IgD-negative memory B cell (primary cell): ENCODE measurements around the gene SLC43A2. TPM values are rescaled to one million over a fixed set of nuclear protein-coding genes. Genes with fewer than 3 reads are reported as not detected.

Source experiments
- H3K27ac Mint-ChIP-seq, 3 donors: one replicate each; pipeline ENCODE4 v1.8.0; 2020 to 2022; ENCODE audit warnings: mild to moderate bottlenecking in 3 of 3, mixed read lengths in 3 of 3, moderate library complexity in 1 of 3
- H3K27me3 Mint-ChIP-seq: one replicate; pipeline ENCODE4 v1.8.0; 2021; ENCODE audit warnings: mixed read lengths
- H3K36me3 Mint-ChIP-seq: one replicate; pipeline ENCODE4 v1.8.0; 2020; ENCODE audit warnings: mild to moderate bottlenecking, mixed read lengths
- H3K4me1 Mint-ChIP-seq, 3 donors: one replicate each; pipeline ENCODE4 v1.8.0; 2020 to 2022; ENCODE audit warnings: mixed read lengths in 3 of 3, mild to moderate bottlenecking in 1 of 3
- H3K4me3 Mint-ChIP-seq, 4 donors: one replicate each; pipeline ENCODE4 v1.8.0; 2020 to 2022; ENCODE audit warnings: mild to moderate bottlenecking in 4 of 4, mixed read lengths in 4 of 4, moderate library complexity in 3 of 4
- H3K9me3 Mint-ChIP-seq, 3 donors: one replicate each; pipeline ENCODE4 v1.8.0; 2020 to 2021; ENCODE audit warnings: mixed read lengths in 3 of 3, mild to moderate bottlenecking in 1 of 3
- polyA plus RNA-seq: library from polyadenylated mRNA; unstranded; fragments of 300-500 nt; fragmentation: Illumina TruSeq; gene quantifications from one replicate; pipeline ENCODE4 v1.2.3, GENCODE V29; 2021

Gene SLC43A2
- polyA plus RNA-seq, 1 donor from 2014 or later, result 27.3 TPM

DNA sequence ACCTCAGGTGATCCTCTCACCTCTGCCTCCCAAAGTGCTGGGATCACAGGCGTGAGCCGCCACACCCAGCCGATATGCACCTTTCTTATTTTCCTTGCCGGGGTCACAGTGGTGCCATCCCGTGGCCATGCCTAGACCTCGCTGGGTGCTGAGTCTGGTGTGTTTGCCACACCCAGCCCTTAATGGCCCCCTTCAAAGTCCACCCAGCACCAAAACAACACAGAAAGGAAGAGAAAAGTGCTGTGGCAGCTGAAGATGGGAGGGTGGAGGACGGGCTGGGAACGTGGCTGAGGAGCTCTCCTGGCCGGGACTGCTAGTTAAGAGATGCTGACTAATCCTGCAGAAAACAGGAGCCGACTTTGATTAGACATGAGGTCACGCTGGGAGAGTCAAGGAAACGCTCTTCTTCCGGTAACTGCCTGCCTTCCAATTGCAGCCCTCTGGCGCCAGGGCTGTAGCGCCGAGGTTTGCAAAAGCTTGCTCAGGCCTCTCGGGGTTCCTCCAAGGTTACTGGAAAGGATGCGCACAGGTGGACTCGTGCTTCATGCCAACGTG is 10.9 kb downstream of the SLC43A2 start:
- H3K27me3 Mint-ChIP-seq, result no peaks in the 10 kb centered on the region
- H3K36me3 Mint-ChIP-seq, result peaks cover 4% of the 10 kb centered on the region
- H3K4me3 Mint-ChIP-seq, result no peak overlapping the region
- H3K9me3 Mint-ChIP-seq, result no peaks in the 10 kb centered on the region
- peaks cover 2 to 4% (median 3%) of the 10 kb centered on the region in 3 donors for H3K4me1 Mint-ChIP-seq
- H3K27ac Mint-ChIP-seq, result peak overlapping the region in 1 of 3 donors; percentile 32

DNA sequence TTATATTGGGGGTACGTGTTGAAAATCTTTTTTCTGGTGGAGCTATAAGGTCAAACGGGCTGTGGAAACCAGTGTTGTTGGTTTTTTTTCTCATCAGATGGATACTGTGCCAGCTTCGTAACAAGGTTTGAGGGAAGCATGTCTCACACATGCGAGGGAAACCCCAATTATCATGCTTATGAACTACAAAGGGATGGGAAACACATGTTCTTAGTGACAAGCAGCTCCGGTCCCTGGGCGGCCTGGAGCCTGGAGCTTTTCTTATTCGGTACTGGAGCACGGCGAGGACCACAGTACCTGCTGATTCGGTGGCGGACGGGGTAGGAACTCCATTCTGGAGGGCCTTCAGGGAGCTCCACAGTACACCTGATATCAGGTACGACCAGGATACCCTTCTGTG is 12.5 kb downstream of the SLC43A2 start:
- Mint-ChIP-seq H3K4me3 (no peak overlapping the region), H3K27me3 (no peaks in the 10 kb centered on the region), H3K27ac (no peak overlapping the region), H3K4me1 (peaks cover 2 to 4% (median 3%) of the 10 kb centered on the region in 3 donors), H3K36me3 (peaks cover 7% of the 10 kb centered on the region), H3K9me3 (no peaks in the 10 kb centered on the region)

DNA sequence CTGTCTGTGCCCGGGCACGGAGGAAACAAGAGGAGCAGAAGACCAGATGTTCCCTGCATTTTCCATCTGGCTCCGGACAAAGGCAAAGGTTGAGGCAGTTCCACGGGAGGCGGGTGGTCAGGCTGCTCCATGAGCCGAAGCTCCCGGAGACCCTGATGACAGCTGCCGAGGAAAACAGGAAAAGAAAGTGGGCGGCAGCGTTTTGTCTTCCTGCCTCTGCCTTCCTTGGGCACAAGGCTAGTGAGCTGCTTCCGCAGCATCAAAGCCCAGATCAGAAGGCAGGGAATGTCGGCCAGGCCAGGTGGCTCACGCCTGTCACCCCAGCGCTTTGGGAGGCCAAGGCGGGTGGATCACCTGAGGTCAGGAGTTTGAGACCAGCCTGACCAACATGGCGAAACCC is 16.2 kb downstream of the SLC43A2 start:
- H3K27ac Mint-ChIP-seq, result peak overlapping the region in 1 of 3 donors; percentile 39
- no peak overlapping the region for H3K4me3 Mint-ChIP-seq
- no peaks in the 10 kb centered on the region for H3K9me3 Mint-ChIP-seq
- H3K4me1 Mint-ChIP-seq, result peaks cover 5 to 9% (median 8%) of the 10 kb centered on the region in 3 donors
- H3K36me3 Mint-ChIP-seq, result peaks cover 8% of the 10 kb centered on the region
- no peaks in the 10 kb centered on the region for H3K27me3 Mint-ChIP-seq

DNA sequence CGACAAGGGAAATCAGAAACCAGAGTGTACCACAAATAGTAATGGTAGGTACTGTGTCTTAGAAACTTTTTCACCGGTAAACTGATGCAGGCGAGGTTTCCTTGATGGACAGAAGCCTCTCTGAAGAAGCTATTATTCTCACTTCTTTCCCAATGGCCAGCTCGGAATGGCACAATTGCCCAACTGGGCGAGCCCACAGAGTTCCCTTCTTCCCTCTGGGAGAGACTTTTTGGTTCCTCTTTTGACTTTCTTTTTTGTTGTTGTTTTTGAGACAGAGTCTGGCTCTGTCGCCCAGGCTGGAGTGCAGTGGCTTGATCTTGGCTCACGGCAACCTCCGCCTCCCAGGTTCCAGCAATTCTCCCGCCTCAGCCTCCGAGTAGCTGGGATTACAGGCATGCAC is 16.9 kb downstream of the SLC43A2 start:
- Mint-ChIP-seq H3K27me3 (no peaks in the 10 kb centered on the region), H3K4me3 (no peak overlapping the region), H3K4me1 (peaks cover 11 to 14% (median 14%) of the 10 kb centered on the region in 3 donors), H3K9me3 (no peaks in the 10 kb centered on the region), H3K36me3 (peaks cover 10% of the 10 kb centered on the region), H3K27ac (peak overlapping the region in 1 of 3 donors; percentile 35)

DNA sequence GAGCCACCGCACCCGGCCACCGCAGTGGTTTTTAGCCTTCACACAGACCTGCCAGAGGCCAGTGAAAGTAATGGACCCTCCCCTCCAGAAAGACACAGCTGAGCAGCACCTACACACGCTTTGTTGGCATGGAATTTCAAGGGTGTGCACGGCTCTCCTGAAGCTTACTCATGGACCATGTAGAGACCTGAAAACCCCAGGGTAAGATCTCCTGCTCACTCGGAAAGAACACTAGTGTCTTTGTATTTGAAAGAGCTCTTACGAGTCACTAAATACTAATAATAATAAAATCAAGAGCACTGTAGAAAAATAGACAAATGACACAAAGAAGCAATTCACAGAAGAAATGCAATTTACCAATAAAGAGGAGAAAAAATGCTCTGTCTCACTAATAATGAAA is 20.0 kb downstream of the SLC43A2 start:
- H3K27me3 Mint-ChIP-seq, result no peaks in the 10 kb centered on the region
- no peaks in the 10 kb centered on the region for H3K9me3 Mint-ChIP-seq
- peaks cover 8% of the 10 kb centered on the region for H3K36me3 Mint-ChIP-seq
- peaks cover 12 to 16% (median 14%) of the 10 kb centered on the region in 3 donors for H3K4me1 Mint-ChIP-seq
- H3K27ac Mint-ChIP-seq, result peak overlapping the region in 2 of 3 donors; percentile 18 to 55
- peak overlapping the region in 1 of 4 donors; percentile 12 for H3K4me3 Mint-ChIP-seq

DNA sequence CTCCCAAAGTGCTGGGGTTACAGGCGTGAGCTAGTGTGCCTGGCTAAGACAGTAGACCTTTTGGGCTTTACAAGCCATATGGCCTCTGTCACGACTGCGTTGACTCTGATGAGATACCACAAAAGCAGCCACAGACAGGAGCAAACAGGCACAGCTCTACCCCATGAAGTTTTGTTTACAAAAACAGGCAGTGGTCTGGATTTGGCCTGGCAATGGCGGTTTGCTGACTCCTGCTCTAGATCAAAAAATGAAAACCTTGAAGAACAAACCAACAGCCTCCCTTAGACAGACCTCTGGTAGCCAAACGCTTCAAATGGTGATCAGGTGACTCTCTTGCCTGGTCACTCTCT is 20.7 kb downstream of the SLC43A2 start:
- Mint-ChIP-seq H3K36me3 (peaks cover 11% of the 10 kb centered on the region), H3K4me3 (peak overlapping the region; percentile 12 to 80 (median 72)), H3K9me3 (no peaks in the 10 kb centered on the region), H3K27ac (peak overlapping the region in 2 of 3 donors; percentile 55 to 91), H3K27me3 (no peaks in the 10 kb centered on the region), H3K4me1 (peaks cover 12 to 16% (median 14%) of the 10 kb centered on the region in 3 donors)

DNA sequence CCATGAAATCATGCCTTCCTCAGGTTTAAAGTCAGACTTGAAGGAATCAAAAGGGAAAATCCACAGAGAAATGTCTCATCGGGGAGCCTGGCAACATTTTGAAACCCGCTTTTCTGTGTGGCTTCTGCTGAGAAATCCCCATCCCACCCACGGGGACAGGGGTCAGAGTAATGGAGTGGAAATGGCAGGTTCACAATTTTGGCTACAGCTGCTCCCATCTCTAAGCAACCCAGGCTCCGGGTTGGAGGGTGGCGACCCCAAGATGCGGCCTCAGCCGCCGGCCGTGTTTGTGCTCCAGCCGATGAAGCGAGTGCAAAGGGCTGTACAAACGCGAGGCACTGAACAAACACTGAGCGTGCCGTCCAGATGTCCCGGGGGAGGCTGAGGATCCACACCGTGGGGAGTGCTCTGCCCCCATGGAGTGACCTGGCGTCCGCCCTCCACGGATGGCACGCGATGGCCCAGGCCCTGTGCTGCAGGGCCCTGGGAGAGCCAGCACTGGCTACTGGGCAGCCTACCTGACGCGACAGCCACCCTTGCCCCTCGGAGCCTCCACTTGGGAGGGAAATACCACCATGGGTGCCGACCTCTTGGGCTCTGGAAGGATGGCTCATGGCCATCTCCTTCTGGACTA is 22.2 kb downstream of the SLC43A2 start:
- Mint-ChIP-seq H3K36me3 (peaks cover 13% of the 10 kb centered on the region), H3K27me3 (no peaks in the 10 kb centered on the region), H3K4me1 (peaks cover 12 to 16% (median 14%) of the 10 kb centered on the region in 3 donors), H3K9me3 (no peaks in the 10 kb centered on the region), H3K27ac (peak overlapping the region in 2 of 3 donors; percentile 59 to 91), H3K4me3 (peak overlapping the region; percentile 64 to 93 (median 74))

DNA sequence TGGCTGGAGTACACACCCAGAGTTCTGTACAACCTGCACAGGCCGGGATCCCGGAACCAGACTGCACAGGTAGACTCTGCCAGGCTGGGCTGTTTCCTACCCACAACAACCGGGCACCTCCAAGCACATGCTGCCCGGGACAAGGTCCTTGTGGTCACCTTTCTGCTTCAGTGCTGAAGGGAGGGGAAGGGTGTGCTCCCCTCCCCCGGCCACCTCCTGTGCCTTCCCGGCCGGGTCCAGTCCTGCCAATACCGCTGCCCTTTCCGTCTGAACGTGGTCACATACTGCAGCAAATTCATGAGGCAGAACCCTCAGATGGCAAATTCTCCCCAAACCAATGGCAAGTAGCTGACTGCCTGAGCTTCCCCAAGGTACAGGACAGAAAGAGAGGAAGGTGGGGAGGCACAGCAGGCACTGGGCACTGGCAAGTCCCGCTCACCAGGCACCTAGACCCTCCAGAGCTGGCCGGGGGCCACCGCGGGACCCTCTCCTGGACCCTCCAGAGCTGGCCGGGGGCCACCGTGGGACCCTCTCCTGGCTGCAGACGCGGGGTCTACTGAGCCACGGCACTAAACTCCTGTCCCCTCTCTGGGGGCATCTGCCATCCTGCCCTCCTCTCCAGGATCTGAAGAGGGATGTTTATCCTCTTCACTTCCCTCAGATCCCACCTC is 22.8 kb downstream of the SLC43A2 start:
- no peaks in the 10 kb centered on the region for H3K27me3 Mint-ChIP-seq
- peak overlapping the region in 1 of 3 donors; percentile 59 for H3K27ac Mint-ChIP-seq
- H3K9me3 Mint-ChIP-seq, result no peaks in the 10 kb centered on the region
- H3K4me1 Mint-ChIP-seq, result peaks cover 12 to 16% (median 14%) of the 10 kb centered on the region in 3 donors
- peak overlapping the region in 2 of 4 donors; percentile 54 to 93 for H3K4me3 Mint-ChIP-seq
- peaks cover 13% of the 10 kb centered on the region for H3K36me3 Mint-ChIP-seq

DNA sequence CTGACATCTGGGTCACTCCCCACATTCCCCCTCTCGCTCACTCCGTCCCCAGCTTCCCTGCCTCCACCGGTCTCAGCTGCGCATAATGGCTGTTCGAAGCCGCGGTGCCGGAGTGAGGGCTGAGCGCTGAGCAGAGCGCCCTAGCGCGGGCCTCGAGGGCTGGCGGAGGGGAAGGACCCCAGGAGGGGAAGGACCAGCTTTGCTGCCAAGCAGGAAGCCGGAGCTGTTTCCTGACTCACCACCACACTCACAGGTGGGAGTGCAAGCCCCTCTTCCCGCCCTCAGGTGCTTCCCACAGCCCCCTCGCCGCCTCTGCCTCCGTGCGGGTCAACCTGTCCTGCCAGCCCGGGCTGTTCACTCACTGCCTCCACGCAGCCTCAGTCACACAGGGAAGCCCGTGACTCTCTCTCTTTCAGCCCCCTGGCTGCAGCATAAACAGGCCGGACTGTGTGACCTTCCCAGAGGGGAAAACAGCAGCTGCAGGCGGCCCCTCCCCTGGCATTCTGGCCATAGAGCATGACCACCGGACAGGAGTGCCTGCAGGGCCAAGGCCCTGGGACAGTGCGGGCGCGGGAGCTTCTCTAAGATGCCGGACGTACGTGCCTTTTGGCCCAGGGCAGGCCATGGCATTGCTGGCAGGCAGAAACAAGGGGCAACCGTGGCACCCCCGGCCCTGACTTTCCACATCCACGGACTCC is 23.7 kb downstream of the SLC43A2 start:
- Mint-ChIP-seq H3K27me3 (no peaks in the 10 kb centered on the region), H3K27ac (no peak overlapping the region), H3K4me3 (no peak overlapping the region), H3K9me3 (no peaks in the 10 kb centered on the region), H3K36me3 (peaks cover 15% of the 10 kb centered on the region), H3K4me1 (peaks cover 12 to 16% (median 14%) of the 10 kb centered on the region in 3 donors)

DNA sequence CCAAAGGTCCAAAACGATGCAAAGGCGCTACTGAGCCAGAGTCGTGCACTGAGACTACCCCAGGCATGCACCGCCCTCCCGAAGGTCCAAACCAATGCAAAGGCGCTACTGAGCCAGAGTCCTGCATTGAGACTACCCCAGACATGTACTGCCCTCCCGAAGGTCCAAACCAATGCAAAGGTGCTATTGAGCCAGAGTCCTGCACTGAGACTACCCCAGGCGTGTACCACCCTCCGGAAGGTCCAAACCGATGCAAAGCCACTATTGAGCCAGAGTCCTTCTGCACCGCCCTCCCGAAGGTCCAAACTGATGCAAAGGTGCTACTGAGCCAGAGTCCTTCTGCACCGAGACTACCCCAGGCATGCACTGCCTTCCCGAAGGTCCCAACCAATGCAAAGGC is 27.1 kb downstream of the SLC43A2 start:
- H3K27me3 Mint-ChIP-seq, result no peaks in the 10 kb centered on the region
- H3K27ac Mint-ChIP-seq, result peak overlapping the region in 1 of 3 donors; percentile 89
- no peak overlapping the region for H3K4me3 Mint-ChIP-seq
- peaks cover 9% of the 10 kb centered on the region for H3K36me3 Mint-ChIP-seq
- H3K4me1 Mint-ChIP-seq, result peaks cover 0 to 5% (median 2%) of the 10 kb centered on the region in 3 donors
- no peaks in the 10 kb centered on the region for H3K9me3 Mint-ChIP-seq

DNA sequence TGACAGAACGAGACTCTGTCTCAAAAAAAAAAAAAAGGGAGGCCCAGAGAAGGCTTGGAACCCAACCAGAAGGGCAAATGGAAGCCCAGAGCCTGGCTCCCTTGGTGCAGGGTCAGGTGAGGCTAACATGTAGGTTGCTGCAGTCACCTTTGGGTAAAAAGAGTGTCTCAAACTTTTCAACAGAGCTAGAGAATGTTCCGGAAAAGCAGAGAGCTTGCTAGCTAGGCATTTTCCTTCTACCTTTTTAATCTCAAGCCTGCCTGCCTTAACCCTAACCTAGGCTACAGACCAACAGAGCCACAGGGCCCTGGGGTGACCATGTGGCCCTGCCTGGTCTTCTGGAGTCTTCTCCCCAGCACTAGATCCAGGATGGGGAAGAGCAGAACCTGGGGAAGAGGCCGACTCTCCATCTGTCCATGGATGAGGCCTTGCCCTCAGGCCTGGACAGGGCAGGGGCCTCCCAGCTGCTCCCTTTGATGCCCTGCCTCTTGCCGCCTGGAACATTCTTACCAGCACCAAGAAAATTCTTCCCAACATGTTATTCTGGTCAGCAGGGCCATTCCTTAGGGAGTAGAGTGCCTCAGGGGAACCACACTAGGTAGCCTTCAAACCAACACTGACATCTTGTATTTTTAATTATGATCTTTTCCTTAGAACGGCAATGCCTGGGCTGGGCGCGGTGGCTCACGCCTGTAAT is 30.1 kb downstream of the SLC43A2 start:
- peaks cover 13% of the 10 kb centered on the region for H3K36me3 Mint-ChIP-seq
- H3K27ac Mint-ChIP-seq, result peak overlapping the region in 1 of 3 donors; percentile 59
- H3K4me3 Mint-ChIP-seq, result no peak overlapping the region
- H3K27me3 Mint-ChIP-seq, result no peaks in the 10 kb centered on the region
- H3K4me1 Mint-ChIP-seq, result peaks cover 5 to 10% (median 7%) of the 10 kb centered on the region in 3 donors
- H3K9me3 Mint-ChIP-seq, result no peaks in the 10 kb centered on the region

DNA sequence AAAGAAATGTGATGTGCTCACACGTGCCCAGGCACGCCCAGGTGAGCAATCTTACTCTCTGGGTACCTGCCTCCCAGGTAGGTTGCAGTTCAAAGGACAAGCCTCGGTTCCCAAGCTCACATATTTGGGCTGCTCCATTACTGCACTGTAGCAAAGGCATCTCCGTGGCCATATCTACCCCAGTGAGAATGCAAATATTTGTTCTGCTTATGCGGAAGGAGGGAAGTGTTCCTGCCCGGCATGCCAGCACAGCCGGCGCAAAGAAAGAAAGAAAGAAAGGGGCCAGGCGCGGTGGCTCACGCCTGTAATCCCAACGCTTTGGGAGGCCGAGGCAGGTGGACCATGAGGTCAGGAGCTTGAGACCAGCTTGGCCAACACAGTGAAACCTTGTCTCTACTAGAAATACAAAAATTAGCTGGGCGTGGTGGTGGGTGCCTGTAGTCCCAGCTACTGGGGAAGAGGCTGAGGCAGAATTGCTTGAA is 30.7 kb downstream of the SLC43A2 start:
- H3K4me3 Mint-ChIP-seq, result no peak overlapping the region
- no peaks in the 10 kb centered on the region for H3K27me3 Mint-ChIP-seq
- peaks cover 10% of the 10 kb centered on the region for H3K36me3 Mint-ChIP-seq
- H3K27ac Mint-ChIP-seq, result peak overlapping the region; percentile 56 to 71 (median 59)
- H3K9me3 Mint-ChIP-seq, result no peaks in the 10 kb centered on the region
- H3K4me1 Mint-ChIP-seq, result peaks cover 11 to 17% (median 14%) of the 10 kb centered on the region in 3 donors

DNA sequence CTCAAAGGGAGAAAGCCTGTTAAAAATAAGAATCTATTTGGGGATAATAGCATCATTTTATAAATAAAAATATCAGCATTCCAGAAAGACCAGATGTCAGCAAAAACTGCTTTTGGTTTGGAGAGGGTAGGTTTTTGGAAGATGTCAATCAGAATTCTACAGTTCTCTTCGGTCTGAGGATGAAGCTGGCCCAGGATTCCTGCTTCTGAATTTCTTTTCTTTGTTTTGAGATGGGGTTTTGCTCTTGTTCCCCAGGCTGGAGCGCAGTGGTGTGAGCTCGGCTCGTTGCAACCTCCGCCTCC is 35.1 kb downstream of the SLC43A2 start:
- peaks cover 6% of the 10 kb centered on the region for H3K36me3 Mint-ChIP-seq
- H3K4me1 Mint-ChIP-seq, result peaks cover 17 to 22% (median 19%) of the 10 kb centered on the region in 3 donors
- H3K4me3 Mint-ChIP-seq, result peak overlapping the region in 3 of 4 donors; percentile 38 to 95 (median 90)
- peak overlapping the region; percentile 93 to 98 (median 94) for H3K27ac Mint-ChIP-seq
- no peaks in the 10 kb centered on the region for H3K9me3 Mint-ChIP-seq
- no peaks in the 10 kb centered on the region for H3K27me3 Mint-ChIP-seq

DNA sequence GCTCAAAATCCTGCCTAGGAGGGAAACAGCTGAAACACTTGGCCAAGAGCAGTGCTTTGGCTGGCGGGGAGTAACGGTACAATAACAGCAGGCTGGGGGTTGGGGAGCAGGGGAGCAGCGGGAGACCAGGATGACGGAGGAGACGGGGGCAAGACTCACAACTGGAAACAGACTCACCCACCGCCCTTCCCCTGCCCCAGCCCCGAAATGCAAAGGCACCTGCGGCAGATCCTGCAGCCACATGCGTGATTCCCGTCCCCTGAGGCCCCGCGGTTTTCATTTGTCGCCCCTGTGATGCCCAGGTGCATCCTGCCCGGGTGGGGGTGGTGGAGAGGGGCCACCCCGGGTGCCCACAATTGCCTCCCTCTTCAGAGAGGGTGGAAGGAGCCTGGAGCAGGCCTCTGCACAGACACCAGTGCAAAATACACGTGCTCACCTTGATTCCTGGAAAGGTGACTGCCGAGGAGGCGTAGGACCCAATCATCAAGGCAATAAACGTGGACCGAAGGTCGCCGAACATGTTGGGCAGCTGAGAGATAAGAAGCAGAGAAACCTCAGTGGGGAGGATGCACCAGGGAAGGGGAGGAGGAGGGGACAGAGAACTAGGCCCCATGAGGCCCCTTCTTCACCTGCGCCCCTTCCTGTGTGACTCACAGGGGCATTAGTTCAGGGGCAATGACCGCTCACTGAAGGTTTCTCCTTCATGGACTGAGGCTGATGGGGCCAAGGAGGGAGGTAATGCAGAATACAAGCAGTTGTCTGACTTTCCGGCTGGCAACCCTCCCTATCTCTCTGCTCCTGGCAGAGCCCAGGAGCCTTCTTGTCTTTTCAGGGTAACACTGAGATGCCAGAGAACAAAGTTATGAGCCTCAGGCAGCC is 35.6 kb downstream of the SLC43A2 start:
- H3K27ac Mint-ChIP-seq, result peak overlapping the region; percentile 93 to 98 (median 94)
- H3K4me3 Mint-ChIP-seq, result peak overlapping the region; percentile 60 to 95 (median 84)

More for the DNA sequence above, 35.6 kb downstream of the SLC43A2 start:
- Mint-ChIP-seq H3K9me3 (no peaks in the 10 kb centered on the region), H3K4me1 (peaks cover 17 to 22% (median 19%) of the 10 kb centered on the region in 3 donors), H3K36me3 (peaks cover 6% of the 10 kb centered on the region), H3K27me3 (no peaks in the 10 kb centered on the region)
